Common myeloid progenitor, CD34-positive (primary cell): ENCODE measurements around the gene TSPAN32. TPM values are rescaled to one million over a fixed set of nuclear protein-coding genes. Genes with fewer than 3 reads are reported as not detected.

Experiments
- CTCF ChIA-PET: fragments of 350-600 bp; sonication (Branson Sonifier 250); formaldehyde crosslinking; loops from one replicate; lab custom pipeline; 2021; ENCODE audit warnings: antibody characterized with exemption; lab: Charles Lee
- POLR2A ChIA-PET: fragments of 350-600 bp; sonication (Branson Sonifier 250); formaldehyde crosslinking; loops from one replicate; lab custom pipeline; 2021; ENCODE audit warnings: antibody characterized with exemption; lab: Charles Lee
- DNase-seq, 3 donors: peaks; one replicate each; pipeline versions ENCODE4 v3.0.0 to v3.0.0-alpha.2; 2013
- H3K27ac ChIP-seq, 2 experiments: 1 replicate in 1 of 2; 2 replicates in 1 of 2; pipeline ENCODE4 v1.7.0; 2013; ENCODE audit warnings: inconsistent platforms in 2 of 2, low read length in 2 of 2, mild to moderate bottlenecking in 2 of 2, low read depth in 1 of 2, moderate library complexity in 1 of 2; ENCODE audit not compliant: severe bottlenecking in 2 of 2, insufficient read depth in 1 of 2, poor library complexity in 1 of 2
- H3K27me3 ChIP-seq, 5 experiments: replicated peaks in 2 of 5; 1 replicate in 3 of 5; 2 replicates in 2 of 5; pipeline versions ENCODE4 v1.6.1 to v1.7.0; 2013; ENCODE audit warnings: low read length in 4 of 5, mild to moderate bottlenecking in 2 of 5, moderate library complexity in 2 of 5, inconsistent platforms in 1 of 5; ENCODE audit not compliant: insufficient read depth in 5 of 5, control insufficient read depth in 4 of 5
- H3K36me3 ChIP-seq, 4 experiments: 1 replicate in 2 of 4; 2 replicates in 2 of 4; pipeline versions ENCODE4 v1.6.1 to v1.7.0; 2013; ENCODE audit warnings: low read length in 3 of 4, control low read depth in 1 of 4, mild to moderate bottlenecking in 1 of 4; ENCODE audit not compliant: control insufficient read depth in 4 of 4, insufficient read depth in 4 of 4
- H3K4me1 ChIP-seq, 4 experiments: 1 replicate in 3 of 4; 2 replicates in 1 of 4; pipeline versions ENCODE4 v1.6.1 to v1.7.1; 2013; ENCODE audit warnings: low read length in 3 of 4, mild to moderate bottlenecking in 3 of 4, control low read depth in 1 of 4, inconsistent platforms in 1 of 4, moderate library complexity in 1 of 4; ENCODE audit not compliant: control insufficient read depth in 4 of 4, insufficient read depth in 4 of 4; ENCODE audit errors: control extremely low read depth in 1 of 4
- H3K4me3 ChIP-seq, 7 experiments: 1 replicate in 4 of 7; 2 replicates in 3 of 7; pipeline versions ENCODE4 v1.5.1 to v1.7.0; 2013; ENCODE audit warnings: mild to moderate bottlenecking in 7 of 7, low read length in 6 of 7, moderate library complexity in 6 of 7, inconsistent platforms in 2 of 7, low read depth in 2 of 7, control low read depth in 1 of 7; ENCODE audit not compliant: insufficient read depth in 4 of 7, control insufficient read depth in 1 of 7; ENCODE audit errors: extremely low read depth in 1 of 7
- H3K9me3 ChIP-seq, 5 experiments: 1 replicate in 4 of 5; 2 replicates in 1 of 5; pipeline versions ENCODE4 v1.6.1 to v1.7.1; 2013; ENCODE audit warnings: low read length in 4 of 5, mild to moderate bottlenecking in 2 of 5, inconsistent platforms in 1 of 5, low read depth in 1 of 5, moderate library complexity in 1 of 5; ENCODE audit not compliant: control insufficient read depth in 4 of 5, insufficient read depth in 2 of 5; ENCODE audit errors: control extremely low read depth in 1 of 5
- WGBS: methylation state at CpG from one replicate; pipeline ENCODE4 v1.1.5; 2013; ENCODE audit not compliant: insufficient coverage; 5-methylcytosine and 5-hydroxymethylcytosine counted together
- polyA plus RNA-seq: library from polyadenylated mRNA; unstranded; fragments of 120-200 nt; gene quantifications from one replicate; pipeline ENCODE4 v1.2.1, GENCODE V29; 2013

Gene TSPAN32, protein sequence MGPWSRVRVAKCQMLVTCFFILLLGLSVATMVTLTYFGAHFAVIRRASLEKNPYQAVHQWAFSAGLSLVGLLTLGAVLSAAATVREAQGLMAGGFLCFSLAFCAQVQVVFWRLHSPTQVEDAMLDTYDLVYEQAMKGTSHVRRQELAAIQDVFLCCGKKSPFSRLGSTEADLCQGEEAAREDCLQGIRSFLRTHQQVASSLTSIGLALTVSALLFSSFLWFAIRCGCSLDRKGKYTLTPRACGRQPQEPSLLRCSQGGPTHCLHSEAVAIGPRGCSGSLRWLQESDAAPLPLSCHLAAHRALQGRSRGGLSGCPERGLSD
- 85.8 TPM for polyA plus RNA-seq

DNA sequence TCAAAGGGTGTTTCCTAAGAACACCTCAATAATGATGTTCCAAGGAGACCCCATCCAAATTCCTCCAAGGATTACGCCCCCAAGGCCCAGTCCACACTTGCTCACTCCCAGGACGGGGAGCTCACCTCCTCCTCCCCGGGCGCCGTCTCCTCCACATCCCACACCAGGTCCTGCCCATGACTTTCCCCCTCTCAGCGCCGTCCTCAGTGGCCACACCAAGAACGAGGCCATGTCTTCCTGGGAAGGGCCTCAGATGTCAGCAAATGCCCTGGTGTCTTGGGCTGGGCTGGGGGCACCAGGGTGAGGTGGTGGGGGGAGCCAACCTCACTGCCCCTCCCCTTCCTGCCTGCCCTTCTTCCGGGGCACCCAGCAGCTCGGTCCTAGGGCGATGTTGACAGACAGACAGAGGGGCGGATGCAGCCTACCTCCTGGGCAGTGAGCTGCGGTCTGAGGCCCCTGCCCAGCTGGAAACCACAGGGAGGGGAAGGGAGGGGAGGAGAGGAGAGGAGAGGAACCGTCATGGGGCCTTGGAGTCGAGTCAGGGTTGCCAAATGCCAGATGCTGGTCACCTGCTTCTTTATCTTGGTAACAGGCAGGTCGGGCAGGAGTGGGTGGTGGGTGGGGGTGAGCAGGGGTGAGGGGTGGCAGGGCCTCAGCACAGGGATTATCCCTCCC is at the start of gene TSPAN32, which contains the start of gene C11orf21:
Gene TSPAN32 (plus strand): TSS at position 383 of the 675 bp plus-strand sequence. CDS start 137 bp downstream, at position 520.
Gene C11orf21 (minus strand): TSS at position 288 of the 675 bp plus-strand sequence. CDS start 110 bp downstream, at position 178.
- Histone ChIP-seq H3K27me3 (no peaks in the 10 kb centered on the region), H3K4me3 (peak within 1 kb of the TSS; percentile 40 to 95 (median 74)), H3K4me1 (peaks cover 7 to 88% (median 82%) of the 10 kb centered on the region in 4 experiments), H3K27ac (peak within 1 kb of the TSS; percentile 46 to 79), H3K36me3 (peaks cover under 1 to 39% (median 16%) of the 10 kb centered on the region in 4 experiments), H3K9me3 (no peaks in the 10 kb centered on the region)
- POLR2A ChIA-PET: interaction anchor here (1.3 kb wide), 1 partner anchor 99 kb away, joined by 7 read pairs; the partner anchor contains the start of gene TSSC4
- CTCF ChIA-PET: interaction anchor here (0.8 to 12.2 kb wide), 12 partner anchors 9 to 231 kb away, joined by 3 to 220 read pairs (median 4); partner anchors contain the start of gene TSSC4
- peak; percentile 84 to 99 (median 97) for DNase-seq
- WGBS: 0% methylated on average over 2 of the region's 16 CpGs

- Histone ChIP-seq H3K36me3 (no peaks in the 10 kb centered on the region), H3K27me3 (peaks cover 0 to 3% (median 0%) of the 10 kb centered on the region in 5 experiments), H3K4me3 (no peak overlapping the region), H3K9me3 (peaks cover 0 to 9% (median 0%) of the 10 kb centered on the region in 5 experiments), H3K4me1 (no peaks in the 10 kb centered on the region), H3K27ac (no peak overlapping the region)
- ChIA-PET POLR2A (no interaction called here), CTCF (no interaction called here)
- no peak for DNase-seq
- 100% methylated on average over 1 of the region's 6 CpGs for WGBS
Observed at GRCh38 chr11:2252018-2252417, 49.8 kb upstream of the TSPAN32 start.

GRCh38 chr11:2256293-2256913 is 45.4 kb upstream of the TSPAN32 start:
- WGBS: 96% methylated on average over 14 of the region's 14 CpGs
- ChIA-PET CTCF (no interaction called here), POLR2A (no interaction called here)
- no peak for DNase-seq
- H3K27ac ChIP-seq: no peak overlapping the region
- peaks cover 0 to 3% (median 0%) of the 10 kb centered on the region in 5 experiments for H3K27me3 ChIP-seq
- no peak overlapping the region for H3K4me3 ChIP-seq
- peaks cover 0 to 5% (median 0%) of the 10 kb centered on the region in 5 experiments for H3K9me3 ChIP-seq
- H3K36me3 ChIP-seq: no peaks in the 10 kb centered on the region
- no peaks in the 10 kb centered on the region for H3K4me1 ChIP-seq

DNA sequence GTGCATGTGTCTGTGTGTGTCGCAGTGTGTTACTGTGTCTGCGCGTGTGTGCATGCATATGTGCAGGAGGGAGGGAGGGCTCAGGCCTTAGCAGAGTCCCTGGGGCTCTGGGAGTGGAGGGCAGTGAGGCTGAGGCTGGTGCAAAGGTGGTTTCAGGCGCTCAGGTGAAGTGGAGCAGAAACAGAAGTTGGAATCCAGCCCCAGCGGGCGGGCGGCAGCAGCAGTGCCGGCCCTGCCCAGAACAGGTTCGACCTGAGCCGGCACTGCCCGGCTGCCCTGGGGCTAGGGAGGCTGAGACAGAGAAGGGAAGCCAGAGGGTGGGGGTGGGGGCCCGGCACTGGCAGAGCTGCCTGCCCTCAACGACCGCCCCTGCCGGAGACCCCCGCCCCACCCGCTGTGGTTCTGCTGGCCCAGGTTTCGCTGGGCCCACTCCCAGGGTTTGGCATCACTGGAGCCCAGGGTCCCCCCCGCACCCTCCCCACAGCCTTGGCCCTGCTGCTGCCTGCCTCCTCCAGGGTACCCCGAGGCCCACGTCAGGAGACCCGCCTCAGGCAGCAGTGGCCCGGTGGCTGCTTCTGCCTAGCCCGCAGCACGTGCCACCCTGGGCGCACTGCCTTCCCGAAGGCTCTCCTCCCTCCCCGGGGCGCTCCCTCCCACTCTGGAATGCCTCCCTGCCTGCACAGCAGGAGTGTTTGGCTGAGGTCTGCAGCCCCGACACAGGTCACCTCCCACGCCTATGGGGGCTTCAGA is 44.7 kb upstream of the TSPAN32 start:
- Histone ChIP-seq H3K4me1 (no peaks in the 10 kb centered on the region), H3K4me3 (no peak overlapping the region), H3K27ac (no peak overlapping the region), H3K36me3 (no peaks in the 10 kb centered on the region), H3K27me3 (peaks cover 0 to 3% (median 0%) of the 10 kb centered on the region in 5 experiments), H3K9me3 (peaks cover 0 to 5% (median 0%) of the 10 kb centered on the region in 5 experiments)
- ChIA-PET CTCF (no interaction called here), POLR2A (no interaction called here)
- no peak for DNase-seq
- WGBS: 97% methylated on average over 26 of the region's 31 CpGs

- Histone ChIP-seq H3K4me1 (no peaks in the 10 kb centered on the region), H3K27ac (no peak overlapping the region), H3K36me3 (no peaks in the 10 kb centered on the region), H3K27me3 (peaks cover 0 to 3% (median 0%) of the 10 kb centered on the region in 5 experiments), H3K9me3 (peaks cover 0 to 5% (median 0%) of the 10 kb centered on the region in 5 experiments), H3K4me3 (no peak overlapping the region)
- 97% methylated on average over 28 of the region's 29 CpGs for WGBS
- CTCF ChIA-PET: interaction anchor here (1.0 to 1.9 kb wide), 2 partner anchors 9 to 61 kb away, joined by 3 to 6 read pairs; no protein-coding TSS in a partner anchor
- POLR2A ChIA-PET: no interaction called here
- DNase-seq: no peak
Observed at GRCh38 chr11:2258501-2259465, 43.0 kb upstream of the TSPAN32 start.

GRCh38 chr11:2259466-2259830 is 42.4 kb upstream of the TSPAN32 start:
- WGBS: 96% methylated on average over 7 of the region's 8 CpGs
- ChIA-PET POLR2A (no interaction called here), CTCF (interaction anchor here (1.0 to 1.9 kb wide), 2 partner anchors 8 to 62 kb away, joined by 3 to 6 read pairs; no protein-coding TSS in a partner anchor)
- H3K4me1 ChIP-seq: no peaks in the 10 kb centered on the region
- H3K36me3 ChIP-seq: no peaks in the 10 kb centered on the region
- no peak overlapping the region for H3K27ac ChIP-seq
- peaks cover 0 to under 1% (median 0%) of the 10 kb centered on the region in 5 experiments for H3K9me3 ChIP-seq
- no peak for DNase-seq
- H3K27me3 ChIP-seq: peaks cover 0 to 3% (median 0%) of the 10 kb centered on the region in 5 experiments
- no peak overlapping the region for H3K4me3 ChIP-seq
